GM23248 (cell line): ENCODE measurements around the gene IRF3.

ENCODE experiments used
- EZH2 ChIP-seq: fragments of 200-600 bp; sonication (generic); IDR thresholded peaks from 2 replicates; pipeline ENCODE4 v1.6.1; 2018; ENCODE audit warnings: antibody characterized with exemption, mild to moderate bottlenecking; ENCODE audit not compliant: insufficient read depth, poor library complexity, severe bottlenecking
- EZH2phosphoT487 ChIP-seq: fragments of 200-600 bp; sonication (generic); IDR thresholded peaks from 2 replicates; pipeline ENCODE4 v1.6.1; 2018; ENCODE audit warnings: antibody characterized with exemption, moderate library complexity, mild to moderate bottlenecking, low read depth; ENCODE audit not compliant: insufficient read depth

- no peak for TF ChIP-seq EZH2phosphoT487
- no peak for TF ChIP-seq EZH2
Measured at GRCh38 chr19:49681830-49682229, 16.2 kb upstream of the IRF3 start.
